Stimulated activated CD4-positive, alpha-beta T cell treated with anti-CD3 and anti-CD28 coated beads, Interleukin-2, amount 100 ng/mL, for 4 hours (primary cell): ENCODE measurements around the gene MBLAC1.
A peak's percentile ranks its signal among the peaks of the same experiment; 100 is the strongest.

Experiments
- DNase-seq: peaks from one replicate; pipeline ENCODE4 v3.0.0-alpha.2; 2020; ENCODE audit warnings: low read depth

The MBLAC1 gene, protein sequence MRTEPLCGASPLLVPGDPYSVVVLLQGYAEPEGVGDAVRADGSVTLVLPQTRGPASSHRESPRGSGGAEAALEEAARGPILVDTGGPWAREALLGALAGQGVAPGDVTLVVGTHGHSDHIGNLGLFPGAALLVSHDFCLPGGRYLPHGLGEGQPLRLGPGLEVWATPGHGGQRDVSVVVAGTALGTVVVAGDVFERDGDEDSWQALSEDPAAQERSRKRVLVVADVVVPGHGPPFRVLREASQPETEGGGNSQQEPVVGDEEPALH

DNA sequence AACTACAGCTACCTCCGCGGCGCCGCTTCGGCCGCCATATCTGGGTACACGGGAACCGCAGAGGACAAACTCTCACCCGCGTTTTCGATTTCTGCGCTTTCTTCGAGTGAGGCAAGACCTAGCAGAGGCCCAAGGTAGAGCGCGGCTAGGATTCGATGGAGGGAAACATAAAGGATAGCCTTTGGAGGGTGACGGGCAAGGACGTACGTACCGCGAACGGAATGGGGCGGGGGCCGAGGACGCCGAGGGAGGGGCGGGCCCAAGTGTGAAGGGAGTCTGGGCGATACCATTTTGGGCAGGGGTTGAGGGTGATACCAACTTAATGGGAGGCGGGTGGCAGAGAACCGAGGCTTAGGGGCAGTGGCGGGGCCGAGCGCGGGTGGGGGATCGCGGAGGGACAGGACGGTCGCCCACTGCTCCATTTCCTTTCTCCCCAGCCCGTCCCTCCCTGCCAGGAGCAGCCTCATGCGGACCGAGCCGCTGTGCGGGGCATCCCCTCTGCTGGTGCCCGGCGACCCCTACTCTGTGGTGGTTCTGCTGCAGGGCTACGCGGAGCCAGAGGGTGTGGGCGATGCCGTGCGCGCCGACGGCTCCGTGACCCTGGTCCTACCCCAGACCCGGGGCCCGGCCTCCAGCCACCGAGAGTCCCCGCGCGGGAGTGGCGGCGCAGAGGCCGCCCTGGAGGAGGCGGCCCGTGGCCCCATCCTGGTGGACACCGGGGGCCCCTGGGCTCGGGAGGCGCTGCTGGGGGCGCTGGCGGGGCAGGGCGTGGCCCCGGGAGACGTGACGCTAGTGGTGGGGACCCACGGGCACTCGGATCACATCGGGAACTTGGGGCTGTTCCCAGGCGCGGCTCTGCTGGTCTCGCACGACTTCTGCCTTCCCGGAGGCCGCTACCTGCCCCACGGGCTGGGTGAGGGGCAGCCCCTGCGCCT lies at the start of gene MBLAC1:
TSS of gene MBLAC1 (plus strand) at position 37 of the 935 bp plus-strand sequence. CDS start at position 466, 429 bp downstream.
- DNase-seq, result peak; percentile 83

DNA sequence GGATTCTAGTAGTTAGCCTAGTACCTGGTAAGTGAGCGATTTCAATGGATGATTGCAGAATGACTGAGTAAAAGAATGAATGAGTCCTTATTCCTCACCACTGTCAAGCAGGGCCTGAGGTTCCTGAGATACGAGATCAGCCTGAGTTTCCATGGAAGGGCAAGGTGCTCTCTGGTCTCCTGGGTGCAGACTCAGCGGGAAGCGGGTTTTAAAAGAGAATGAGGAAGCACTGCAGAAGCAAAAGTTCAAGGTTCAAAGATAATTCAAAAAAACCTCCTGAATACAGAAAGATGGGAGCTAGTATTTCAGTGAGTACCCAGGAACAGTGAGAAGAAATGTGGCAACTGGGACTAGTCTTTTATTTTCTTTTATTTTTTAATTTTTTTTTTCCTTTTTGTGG lies 49.6 kb upstream of the MBLAC1 start:
- DNase-seq, result no peak

DNA sequence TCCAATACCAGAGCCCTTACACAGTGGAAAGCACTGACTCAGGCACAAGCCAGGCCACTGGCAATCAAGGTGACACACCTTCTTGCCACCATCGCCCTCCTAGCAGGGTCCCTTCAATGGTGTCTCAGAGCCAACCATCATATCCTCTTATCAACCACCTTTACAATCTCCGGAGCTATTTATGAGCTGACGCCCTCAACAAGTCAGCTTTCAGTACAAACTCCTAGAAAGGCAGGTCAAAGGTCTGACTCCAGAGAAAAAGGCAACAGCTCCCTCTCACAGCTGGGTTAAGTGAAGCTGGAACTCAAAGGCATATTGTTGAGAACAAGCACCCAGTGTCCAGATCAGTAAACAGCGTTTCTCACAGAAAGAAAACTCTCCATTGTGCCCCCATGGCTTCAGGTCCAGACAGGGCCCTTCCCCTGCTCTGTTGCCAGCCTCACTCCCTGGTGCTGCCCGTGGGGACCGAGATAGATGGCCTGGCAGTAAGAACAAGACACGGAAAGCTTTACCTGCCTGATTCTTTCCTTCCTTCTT lies 47.7 kb upstream of the MBLAC1 start:
- DNase-seq, result no peak

DNA sequence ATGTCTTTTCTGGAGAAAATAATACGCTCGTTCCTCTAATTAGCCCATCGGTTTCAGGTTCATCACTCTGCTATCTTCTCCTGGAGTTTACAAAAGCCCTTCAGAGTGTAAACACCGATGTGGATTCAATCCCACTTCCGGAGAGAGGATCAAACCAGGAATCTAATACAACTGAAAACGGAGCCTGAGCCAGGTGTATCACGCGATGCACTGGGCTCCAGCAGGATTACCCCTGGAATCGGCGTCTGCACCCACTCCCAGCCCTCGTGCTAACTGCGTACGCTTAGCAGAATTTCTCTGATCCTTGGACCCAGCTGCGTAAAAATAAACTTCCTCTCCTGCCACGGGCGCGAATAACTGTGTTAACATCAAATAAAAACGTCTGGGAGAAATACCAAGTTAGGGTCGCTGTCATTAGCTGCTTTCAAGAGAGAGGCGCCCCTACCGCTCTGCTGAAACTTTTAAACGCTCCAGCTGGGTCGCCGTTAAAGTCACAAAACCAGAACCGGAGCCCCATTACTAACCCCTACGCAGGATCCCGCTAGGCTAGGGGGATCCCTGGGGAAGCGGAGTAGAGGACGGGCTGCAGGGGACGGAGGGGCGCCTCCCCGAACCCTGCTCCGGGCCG lies 45.7 kb upstream of the MBLAC1 start:
- no peak for DNase-seq

DNA sequence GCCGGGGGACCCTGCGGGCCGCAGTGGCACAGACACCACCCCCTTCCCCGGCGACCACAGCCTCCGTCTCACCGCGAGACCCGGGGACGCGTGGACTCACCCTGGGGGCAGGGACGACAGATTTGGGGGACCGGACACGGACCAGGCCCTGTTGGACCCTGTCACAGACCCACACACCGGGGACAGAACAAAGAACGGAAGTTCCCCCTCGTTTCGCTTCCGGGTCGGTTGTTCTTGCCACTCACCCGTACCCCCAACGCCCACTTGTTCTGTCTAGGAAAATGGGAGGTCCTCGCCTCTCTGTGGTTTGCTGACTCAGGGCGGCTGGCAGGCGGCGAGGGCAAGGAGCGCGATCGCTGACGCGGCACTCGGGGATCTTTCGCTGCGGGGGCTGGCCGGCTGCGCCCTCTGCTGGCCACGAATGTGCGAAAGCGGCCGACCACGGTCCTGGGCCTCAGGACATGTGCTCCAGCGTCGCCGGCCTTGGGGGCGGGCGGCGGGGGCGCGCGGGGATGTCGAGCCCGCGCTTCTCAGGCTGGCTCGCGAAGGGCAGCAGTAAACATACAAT lies 45.1 kb upstream of the MBLAC1 start, which contains the start of gene ZNF3:
TSS of gene ZNF3 (minus strand) at position 189 of the 568 bp plus-strand sequence. CDS start 4,366 bp downstream, outside the sequence.
- DNase-seq, result peak; percentile 98

DNA sequence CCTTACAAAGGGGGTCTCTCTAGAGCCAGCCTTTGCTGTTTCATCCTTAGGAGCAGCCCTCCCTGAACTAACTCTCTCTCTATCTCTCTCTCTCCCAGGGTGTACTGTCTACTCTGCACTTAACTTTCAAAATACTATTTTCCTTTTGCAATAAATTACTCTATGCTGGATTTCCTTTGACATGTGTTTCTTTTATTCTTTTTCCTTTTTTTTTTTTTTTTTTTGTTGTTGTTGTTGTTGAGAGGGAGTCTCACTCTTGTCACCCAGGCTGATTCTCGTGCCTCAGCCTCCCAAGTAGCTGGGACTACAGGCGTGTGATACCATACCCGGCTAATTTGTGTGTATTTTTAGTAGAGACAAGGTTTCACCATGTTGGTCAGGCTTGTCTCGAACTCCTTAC lies 43.8 kb upstream of the MBLAC1 start:
- no peak for DNase-seq

DNA sequence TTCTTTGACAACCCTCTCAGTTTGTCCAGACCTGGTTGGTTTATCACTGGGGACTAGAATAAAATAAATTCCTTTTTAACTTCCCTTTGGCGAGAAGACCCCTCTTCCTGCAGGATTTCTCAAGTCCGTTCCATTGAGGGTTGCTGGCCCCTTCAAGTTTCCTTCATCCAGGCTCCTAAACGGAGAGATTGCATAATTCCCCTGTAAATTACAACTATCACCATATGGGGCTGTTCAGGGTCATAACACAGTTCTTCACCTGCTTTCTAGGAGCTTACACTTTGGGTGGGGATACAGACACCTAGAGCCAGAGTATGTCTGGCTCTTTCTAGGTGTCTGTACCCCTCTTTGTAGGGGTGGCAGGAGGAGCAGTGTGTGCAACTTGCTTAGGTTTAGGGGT lies 41.3 kb upstream of the MBLAC1 start:
- DNase-seq, result no peak

DNA sequence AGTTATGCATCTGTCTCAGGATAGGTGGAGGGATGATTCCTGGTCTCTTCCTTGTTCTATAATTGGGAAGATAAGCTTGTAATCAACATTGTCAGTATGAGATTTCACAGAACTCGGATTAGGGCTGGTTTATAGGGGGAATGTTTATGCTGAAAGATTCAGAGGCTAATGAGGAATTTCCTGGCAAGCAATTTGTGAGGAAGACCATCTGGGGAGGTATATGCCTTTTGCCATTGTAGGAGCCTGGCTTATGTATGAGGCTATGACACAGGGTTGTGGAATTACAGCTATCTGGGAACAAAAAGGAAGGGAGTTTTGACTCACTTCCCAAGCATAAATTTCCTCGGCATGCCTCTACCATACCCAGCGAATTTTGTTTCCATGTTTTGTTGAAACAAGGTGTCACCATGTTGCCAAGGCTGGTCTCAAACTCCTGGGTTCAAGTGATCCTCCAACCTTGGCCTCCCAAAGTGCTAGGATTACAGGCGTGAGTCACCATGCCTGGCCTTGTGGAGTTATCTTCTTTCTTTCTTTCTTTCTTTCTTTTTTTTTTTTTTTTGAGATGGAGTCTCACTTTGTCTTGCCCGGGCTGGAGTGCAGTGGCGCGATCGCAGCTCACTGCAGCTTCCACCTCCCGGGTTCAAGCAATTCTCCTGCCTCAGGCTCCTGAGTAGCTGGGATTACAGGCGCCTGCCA lies 39.6 kb upstream of the MBLAC1 start:
- no peak for DNase-seq

DNA sequence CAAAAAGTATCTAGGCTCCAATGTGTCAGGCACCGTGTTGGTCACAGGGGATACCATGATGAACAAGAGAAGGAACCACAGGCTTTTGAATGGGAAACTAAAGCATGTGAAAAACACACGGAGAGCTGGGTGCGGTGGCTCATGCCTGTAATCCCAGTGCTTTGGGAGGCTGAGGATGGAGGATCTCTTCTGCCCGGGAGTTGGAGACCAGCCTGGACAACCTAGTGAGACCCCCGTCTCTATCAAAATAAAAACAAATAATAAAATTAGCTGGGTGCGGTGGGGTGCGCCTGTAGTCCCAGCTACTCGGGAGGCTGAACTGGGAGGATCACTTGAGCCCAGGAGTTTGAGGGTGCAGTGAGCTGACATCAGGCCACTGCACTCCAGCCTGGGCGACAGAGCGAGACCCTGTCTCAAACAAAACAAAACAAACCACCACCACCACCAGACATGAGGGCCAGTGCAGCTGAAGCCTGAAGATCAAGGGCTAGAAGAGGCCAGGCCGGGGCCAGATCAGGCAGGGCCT lies 38.6 kb upstream of the MBLAC1 start:
- no peak for DNase-seq

DNA sequence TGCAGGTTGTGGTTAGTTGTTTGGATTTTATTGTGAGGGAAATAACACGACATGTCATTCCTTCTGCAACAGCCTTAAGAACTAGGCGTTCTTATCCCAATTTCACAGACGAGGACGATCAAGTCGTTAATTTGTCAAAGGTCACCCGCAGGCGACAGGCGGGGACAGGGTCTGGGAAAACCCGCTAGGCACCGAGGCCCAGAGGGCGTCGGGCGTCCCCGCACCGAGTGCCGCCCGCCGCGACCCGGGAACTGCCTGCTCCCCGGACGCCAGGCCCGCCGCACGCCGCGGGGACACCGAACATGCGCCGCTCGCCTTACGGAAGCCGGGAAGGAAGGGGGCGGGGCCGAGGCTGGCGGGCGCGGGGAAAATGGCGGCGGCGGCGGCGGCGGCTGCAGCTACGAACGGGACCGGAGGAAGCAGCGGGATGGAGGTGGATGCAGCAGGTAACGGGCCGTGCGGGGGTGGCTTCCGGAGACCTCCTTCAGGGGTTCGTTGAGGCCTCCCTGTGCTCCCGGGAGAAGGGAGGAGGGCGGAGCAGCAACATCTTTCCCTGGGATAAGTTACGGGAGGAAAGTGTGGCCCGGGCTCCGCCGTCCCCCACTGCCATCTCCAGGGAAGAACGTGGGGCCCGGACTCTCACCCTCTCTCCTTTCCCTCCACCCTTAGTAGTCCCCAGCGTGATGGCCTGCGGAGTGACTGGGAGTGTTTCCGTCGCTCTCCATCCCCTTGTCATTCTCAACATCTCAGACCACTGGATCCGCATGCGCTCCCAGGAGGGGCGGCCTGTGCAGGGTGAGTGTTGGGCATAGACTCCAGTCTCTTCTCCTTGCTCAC lies 37.9 kb upstream of the MBLAC1 start, which contains the start of gene COPS6:
TSS of gene COPS6 (plus strand) at position 349 of the 837 bp plus-strand sequence. CDS start at position 371, 22 bp downstream.
- DNase-seq, result peak; percentile 74

DNA sequence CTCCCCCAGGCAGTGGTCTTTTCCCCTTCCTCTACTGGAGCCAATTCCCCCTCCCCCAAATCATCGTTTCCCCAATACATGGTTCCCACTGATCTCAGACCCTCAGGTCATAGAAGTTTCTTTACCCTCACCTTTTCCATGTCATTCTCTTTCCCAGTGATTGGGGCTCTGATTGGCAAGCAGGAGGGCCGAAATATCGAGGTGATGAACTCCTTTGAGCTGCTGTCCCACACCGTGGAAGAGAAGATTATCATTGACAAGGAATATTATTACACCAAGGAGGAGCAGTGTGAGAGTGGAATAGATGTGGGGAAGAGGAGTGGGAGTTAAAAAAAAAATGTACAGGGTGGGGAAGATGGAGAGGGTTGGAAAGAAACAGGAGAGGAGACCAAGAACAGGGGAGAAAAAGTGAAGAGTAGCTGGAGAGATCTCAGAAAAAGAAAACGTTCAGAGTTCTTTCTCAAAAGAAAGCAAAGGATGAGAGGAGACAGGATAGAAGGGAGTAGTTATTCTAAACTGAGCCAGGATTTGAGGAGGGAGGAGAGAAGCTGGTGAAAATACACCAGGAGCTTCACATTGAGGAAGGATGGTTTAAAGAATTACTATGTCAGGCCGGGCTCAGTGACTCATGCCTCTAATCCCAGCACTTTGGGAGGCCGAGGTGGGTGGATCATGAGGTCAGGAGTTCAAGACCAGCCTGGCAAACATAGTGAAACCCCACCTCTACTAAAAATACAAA lies 37.1 kb upstream of the MBLAC1 start:
- no peak for DNase-seq

DNA sequence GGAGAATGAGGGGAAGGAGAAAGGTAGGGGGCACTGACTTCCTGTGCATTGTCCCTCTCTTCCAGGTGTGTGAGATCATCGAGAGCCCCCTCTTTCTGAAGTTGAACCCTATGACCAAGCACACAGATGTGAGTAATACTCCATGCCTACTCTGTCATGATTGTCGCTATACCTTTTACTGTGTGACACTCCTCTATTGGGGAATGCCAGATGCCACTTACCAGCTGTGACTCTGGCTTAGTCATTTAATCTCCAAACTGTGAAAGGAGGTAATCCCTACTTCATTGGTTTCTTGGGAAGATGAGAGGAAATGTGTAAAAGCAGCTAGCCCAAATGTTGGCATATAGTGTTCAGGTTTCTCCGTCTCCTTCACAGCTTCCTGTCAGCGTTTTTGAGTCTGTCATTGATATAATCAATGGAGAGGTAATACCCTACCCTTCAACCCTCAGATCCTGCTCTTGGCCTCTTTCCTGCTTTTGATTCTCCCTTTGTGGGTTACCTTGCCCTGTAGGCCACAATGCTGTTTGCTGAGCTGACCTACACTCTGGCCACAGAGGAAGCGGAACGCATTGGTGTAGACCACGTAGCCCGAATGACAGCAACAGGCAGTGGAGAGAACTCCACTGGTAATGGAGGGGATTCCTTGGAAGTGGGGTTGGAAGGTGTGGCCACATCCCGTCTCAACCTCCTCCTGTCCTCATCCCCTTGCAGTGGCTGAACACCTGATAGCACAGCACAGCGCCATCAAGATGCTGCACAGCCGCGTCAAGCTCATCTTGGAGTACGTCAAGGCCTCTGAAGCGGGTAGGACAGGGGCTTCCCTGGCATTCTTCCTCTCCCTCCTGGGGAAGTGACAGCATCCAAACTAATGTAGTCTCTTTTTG lies 36.0 kb upstream of the MBLAC1 start:
- no peak for DNase-seq

DNA sequence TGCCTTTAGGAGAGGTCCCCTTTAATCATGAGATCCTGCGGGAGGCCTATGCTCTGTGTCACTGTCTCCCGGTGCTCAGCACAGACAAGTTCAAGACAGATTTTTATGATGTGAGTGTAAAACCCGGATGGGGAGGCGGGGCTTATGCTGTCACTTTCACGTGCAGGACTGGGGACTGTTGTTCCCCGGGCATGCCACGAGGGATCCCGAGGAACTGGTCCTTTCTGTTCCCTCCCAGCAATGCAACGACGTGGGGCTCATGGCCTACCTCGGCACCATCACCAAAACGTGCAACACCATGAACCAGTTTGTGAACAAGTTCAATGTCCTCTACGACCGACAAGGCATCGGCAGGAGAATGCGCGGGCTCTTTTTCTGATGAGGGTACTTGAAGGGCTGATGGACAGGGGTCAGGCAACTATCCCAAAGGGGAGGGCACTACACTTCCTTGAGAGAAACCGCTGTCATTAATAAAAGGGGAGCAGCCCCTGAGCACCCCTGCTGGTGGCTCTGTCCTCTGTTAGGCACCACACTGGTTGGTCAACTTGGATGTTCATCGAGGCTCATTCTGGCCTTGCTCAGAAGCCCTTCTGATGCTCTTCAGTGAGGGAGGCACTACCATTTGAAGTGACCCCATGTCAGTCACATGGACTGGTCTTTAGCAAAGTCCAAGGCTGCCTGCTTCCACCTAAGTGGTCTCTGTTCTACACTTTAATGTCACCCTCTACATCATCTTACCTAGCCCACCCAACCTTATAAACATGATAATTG lies 35.2 kb upstream of the MBLAC1 start:
- no peak for DNase-seq

DNA sequence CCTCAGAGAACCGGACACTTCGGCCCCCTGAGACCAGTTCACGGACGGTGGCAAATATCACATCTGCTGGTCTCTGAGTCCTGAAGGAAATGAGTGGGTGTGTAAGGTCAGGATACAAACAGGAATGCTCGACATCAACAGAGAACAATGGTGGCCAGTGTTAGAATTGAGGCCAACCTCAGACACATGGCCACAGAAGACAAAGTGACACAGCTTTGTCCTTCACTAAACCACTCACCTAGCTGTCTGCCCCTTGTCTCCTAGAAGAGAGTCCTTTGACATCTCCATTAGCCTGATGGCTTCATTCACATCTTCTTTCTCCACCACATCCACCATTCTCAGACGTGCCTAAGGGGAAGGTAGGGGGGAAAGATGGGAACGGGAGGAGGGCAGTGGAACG lies 33.7 kb upstream of the MBLAC1 start:
- DNase-seq, result no peak

DNA sequence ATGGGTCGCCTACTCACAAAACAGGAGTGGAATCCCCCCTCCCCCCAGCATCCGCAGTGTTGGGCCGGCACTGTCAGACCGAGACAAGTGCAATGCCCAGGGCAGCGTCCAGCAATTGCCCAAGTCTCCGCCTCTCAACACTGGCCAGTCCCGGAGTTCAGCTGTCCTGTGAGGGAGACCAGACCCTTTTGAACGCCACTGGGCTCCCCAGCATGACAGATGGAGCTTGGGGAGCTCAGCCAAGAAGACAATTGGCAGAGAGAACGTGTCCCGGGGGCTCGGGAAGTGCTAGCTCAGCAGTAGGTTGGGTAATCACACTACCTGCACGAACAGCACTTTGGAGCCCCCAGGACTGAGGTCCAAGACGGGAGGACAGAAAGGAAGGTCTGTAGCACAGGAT lies 33.3 kb upstream of the MBLAC1 start:
- no peak for DNase-seq

DNA sequence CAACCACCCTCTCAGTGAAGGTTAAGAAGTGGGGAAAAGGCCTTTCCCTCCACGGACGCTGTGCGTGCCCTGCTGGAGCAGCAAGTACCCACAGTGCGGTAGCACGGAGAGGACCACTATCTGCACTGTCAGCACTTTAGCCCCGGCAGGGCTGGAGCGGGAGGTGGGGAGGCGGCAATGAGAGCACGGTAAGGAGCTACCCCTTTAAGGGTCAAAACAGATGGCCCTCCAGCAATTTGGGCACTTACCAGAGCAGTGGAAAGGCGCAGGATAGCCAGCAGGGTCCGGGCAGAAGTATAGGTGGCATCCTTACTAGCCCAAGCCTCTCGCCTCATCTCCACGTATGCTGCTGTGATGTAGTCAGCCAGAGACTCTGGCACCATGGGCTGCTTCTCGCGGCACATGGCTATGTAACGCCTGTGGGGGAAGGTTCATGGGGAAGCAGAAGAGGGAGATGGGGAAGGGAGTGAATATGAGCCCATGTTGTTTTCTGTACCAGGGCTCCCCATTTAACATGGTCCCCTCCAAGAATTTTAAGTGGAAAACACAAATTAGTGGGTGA lies 32.8 kb upstream of the MBLAC1 start:
- no peak for DNase-seq

DNA sequence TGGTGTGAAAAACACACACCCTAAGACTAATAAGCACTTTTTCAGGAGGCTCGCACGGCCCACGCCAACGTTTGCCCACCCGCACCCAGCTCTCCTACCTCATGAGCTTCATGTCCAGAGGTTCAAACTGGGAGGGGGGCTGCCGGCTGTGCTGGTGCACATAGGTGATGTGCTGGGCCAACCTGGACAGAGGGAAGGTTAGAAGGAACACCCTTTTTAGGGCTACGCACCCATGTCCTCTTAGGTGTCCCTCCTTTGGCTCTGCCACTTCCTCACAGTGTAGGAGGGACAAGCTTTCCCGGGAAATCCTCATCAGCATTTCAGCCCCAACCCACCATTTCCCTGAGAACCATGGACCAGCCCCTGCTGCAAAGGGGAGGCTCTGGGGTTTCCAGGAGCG lies 31.5 kb upstream of the MBLAC1 start:
- DNase-seq, result no peak
